ENCODE results near the gene SH3TC1. TPM values are rescaled to one million over a fixed set of nuclear protein-coding genes. Genes with fewer than 3 reads are reported as not detected.

SH3TC1 gene
- total and polyA plus RNA-seq, 10 of the 15 experiments (the other 5 are each of a cell fraction or from before 2014, with no cell fraction given) = 0.19 to 47.0 (median 18.4) TPM

DNA sequence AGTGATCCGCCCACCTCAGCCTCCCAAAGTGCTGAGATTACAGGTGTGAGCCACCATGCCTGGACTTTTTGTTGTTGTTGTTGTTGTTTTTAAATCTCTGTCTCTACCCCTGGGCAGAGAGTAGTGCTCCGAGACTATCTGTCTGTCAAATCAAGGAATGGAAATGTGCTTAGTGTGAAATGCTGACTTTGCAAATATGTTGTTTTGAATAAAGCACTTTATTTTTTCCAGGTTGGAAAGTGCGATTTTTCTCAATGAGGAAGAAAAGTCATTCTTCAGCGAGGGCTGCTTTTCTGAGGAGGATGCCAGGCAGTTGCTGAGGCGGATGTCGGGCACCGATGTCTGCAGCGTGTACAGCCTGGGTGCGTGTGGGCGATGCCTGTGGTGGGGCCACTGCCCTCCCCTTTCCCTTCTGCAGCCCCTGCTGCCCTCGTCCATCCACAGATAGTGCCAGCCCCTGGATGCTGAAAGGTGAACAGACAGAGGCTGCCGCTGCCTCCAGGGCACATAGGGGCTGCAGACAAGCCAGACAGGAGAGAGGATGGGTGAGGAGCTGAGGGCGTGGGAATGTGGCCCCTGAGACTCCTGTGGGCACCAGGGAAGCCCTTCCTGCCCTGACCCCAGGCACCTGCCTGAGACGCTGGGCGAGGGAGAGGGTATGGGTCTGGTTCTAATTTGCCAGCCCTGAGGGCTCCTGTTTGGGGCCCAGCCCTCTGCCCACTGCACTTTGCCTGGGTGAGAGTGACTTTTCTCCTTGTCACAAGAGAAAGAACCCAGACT is 23.7 kb downstream of the SH3TC1 start:
- Histone ChIP-seq H3K9me3 (replicated peaks; ENCODE audit: control insufficient read depth, insufficient read depth, low read length) (no peaks in the 10 kb centered on the region), H3K27ac (ENCODE audit: control insufficient read depth, insufficient read depth) (no peak overlapping the region; the same call in 1 of the 2 replicates), H2AFZ (ENCODE audit: control insufficient read depth, low read depth, low read length) (no peak overlapping the region), H4K20me1 (ENCODE audit: control insufficient read depth, insufficient read depth) (no peaks in the 10 kb centered on the region), H3K4me3 (no peak overlapping the region), H3K79me2 (ENCODE audit: control insufficient read depth, insufficient read depth, low read length) (no peaks in the 10 kb centered on the region), H3K36me3 (ENCODE audit: control insufficient read depth in 2 of 2, insufficient read depth in 2 of 2, low read length in 1 of 2) (peaks cover 21 to 27% of the 10 kb centered on the region in 2 experiments), H3K9ac (ENCODE audit: control insufficient read depth, insufficient read depth, low read length) (no peak overlapping the region), H3K27me3 (replicated peaks in 1 of 2; ENCODE audit: control insufficient read depth in 2 of 2, insufficient read depth in 2 of 2, low read length in 1 of 2) (no peaks in the 10 kb centered on the region), H3K4me2 (ENCODE audit: control insufficient read depth, insufficient read depth) (no peak overlapping the region), H3K4me1 (ENCODE audit: control insufficient read depth, insufficient read depth, low read length) (peaks cover 12% of the 10 kb centered on the region)
- TF ChIP-seq SPI1 (IDR thresholded peaks at IDR 0.05; ENCODE audit: borderline replicate concordance, insufficient read depth, low read depth, low read length) = no peak
- TF ChIP-seq, protein P1, sequence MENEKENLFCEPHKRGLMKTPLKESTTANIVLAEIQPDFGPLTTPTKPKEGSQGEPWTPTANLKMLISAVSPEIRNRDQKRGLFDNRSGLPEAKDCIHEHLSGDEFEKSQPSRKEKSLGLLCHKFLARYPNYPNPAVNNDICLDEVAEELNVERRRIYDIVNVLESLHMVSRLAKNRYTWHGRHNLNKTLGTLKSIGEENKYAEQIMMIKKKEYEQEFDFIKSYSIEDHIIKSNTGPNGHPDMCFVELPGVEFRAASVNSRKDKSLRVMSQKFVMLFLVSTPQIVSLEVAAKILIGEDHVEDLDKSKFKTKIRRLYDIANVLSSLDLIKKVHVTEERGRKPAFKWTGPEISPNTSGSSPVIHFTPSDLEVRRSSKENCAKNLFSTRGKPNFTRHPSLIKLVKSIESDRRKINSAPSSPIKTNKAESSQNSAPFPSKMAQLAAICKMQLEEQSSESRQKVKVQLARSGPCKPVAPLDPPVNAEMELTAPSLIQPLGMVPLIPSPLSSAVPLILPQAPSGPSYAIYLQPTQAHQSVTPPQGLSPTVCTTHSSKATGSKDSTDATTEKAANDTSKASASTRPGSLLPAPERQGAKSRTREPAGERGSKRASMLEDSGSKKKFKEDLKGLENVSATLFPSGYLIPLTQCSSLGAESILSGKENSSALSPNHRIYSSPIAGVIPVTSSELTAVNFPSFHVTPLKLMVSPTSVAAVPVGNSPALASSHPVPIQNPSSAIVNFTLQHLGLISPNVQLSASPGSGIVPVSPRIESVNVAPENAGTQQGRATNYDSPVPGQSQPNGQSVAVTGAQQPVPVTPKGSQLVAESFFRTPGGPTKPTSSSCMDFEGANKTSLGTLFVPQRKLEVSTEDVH (IDR thresholded peaks at IDR 0.05; ENCODE audit: low read depth, partially characterized antibody) = no peak
- no peak for TF ChIP-seq ZSCAN29 (IDR thresholded peaks at IDR 0.05)
- no peak for TF ChIP-seq TCF12 (IDR thresholded peaks at IDR 0.05; ENCODE audit: low read depth, low read length)
- TF ChIP-seq, protein P2, sequence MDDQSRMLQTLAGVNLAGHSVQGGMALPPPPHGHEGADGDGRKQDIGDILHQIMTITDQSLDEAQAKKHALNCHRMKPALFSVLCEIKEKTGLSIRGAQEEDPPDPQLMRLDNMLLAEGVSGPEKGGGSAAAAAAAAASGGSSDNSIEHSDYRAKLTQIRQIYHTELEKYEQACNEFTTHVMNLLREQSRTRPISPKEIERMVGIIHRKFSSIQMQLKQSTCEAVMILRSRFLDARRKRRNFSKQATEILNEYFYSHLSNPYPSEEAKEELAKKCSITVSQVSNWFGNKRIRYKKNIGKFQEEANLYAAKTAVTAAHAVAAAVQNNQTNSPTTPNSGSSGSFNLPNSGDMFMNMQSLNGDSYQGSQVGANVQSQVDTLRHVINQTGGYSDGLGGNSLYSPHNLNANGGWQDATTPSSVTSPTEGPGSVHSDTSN (IDR thresholded peaks at IDR 0.05; ENCODE audit: insufficient replicate concordance, low read depth, low read length) = no peak
- TF ChIP-seq YBX1 (IDR thresholded peaks at IDR 0.05) = no peak
- TF ChIP-seq FOS (IDR thresholded peaks at IDR 0.05; ENCODE audit: borderline replicate concordance, extremely low read depth, insufficient read length) = no peak
- TF ChIP-seq CREM (IDR thresholded peaks at IDR 0.05; ENCODE audit: low read depth) = no peak
- no peak for TF ChIP-seq POLR2AphosphoS2 (IDR thresholded peaks at IDR 0.05; ENCODE audit: low read depth, low read length)
- TF ChIP-seq ZNF217 (IDR thresholded peaks at IDR 0.05) = no peak
- 98% methylated on average over 15 of the region's 15 CpGs for WGBS (ENCODE audit: insufficient coverage, insufficient replicate concordance, low lambda C conversion rate, missing lambda C conversion rate)
- CTCF ChIA-PET = interaction anchor here (1.2 to 2.4 kb wide), 2 partner anchors 24 to 30 kb away, joined by 5 to 8 read pairs; partner anchors contain the start of gene SH3TC1
- intact Hi-C loops (cut with micrococcal nuclease; ENCODE audit: unreplicated experiment) = no loop called here
- in situ Hi-C loops (cut with MboI) = no loop called here
- FAIRE-seq = no peak
- POLR2A ChIA-PET = interaction anchor here (1.5 to 1.7 kb wide), 2 partner anchors 21 to 24 kb away, joined by 4 to 10 read pairs; partner anchors contain the start of gene SH3TC1
- DNase-seq (ENCODE audit: low read depth, low spot score) = no peak
- SMC1A ChIA-PET (ENCODE audit: uncharacterized antibody, unreplicated experiment) = interaction anchor here (1.6 to 2.7 kb wide), 2 partner anchors 16 to 21 kb away, joined by 6 to 19 read pairs; no protein-coding TSS in a partner anchor
- BruUV-seq (replicated peaks) = no TSS peak
- ATAC-seq = no peak
- RAD21 ChIA-PET (ENCODE audit: unreplicated experiment) = no interaction called here

All from GM12878 (cell line).